ENCODE results near the gene RRP1B.
"Not testable (repeated sequence)": the region's sequence is repeated elsewhere in the genome, so short reads cannot be mapped to it uniquely, and the experiment has no call there.

RRP1B gene

GRCh38 chr21:43676391-43676790 lies 17.0 kb downstream of the RRP1B start:
- Histone ChIP-seq H3K9me3 (replicated peaks; ENCODE audit: insufficient read depth, low read length) (no peaks in the 10 kb centered on the region), H2AFZ (ENCODE audit: low read length) (no peak overlapping the region), H3K79me2 (ENCODE audit: low read length) (peaks cover 47% of the 10 kb centered on the region), H3K4me2 (ENCODE audit: low read depth, low read length) (no peak overlapping the region), H3K27me3 (replicated peaks; ENCODE audit: insufficient read depth, low read length) (no peaks in the 10 kb centered on the region), H4K20me1 (ENCODE audit: insufficient read depth, low read length) (peaks cover 5% of the 10 kb centered on the region; the same call in 1 of the 2 replicates), H3K4me3 (ENCODE audit: low read length) (no peak overlapping the region), H3K9ac (ENCODE audit: low read length) (no peak overlapping the region), H3K36me3 (replicated peaks; ENCODE audit: insufficient read depth, low read length) (peaks cover 20% of the 10 kb centered on the region; the same call in 1 of the 2 replicates), H3F3A (ENCODE audit: insufficient read depth, low read length) (no peaks in the 10 kb centered on the region), H3K27ac (ENCODE audit: low read length) (no peak overlapping the region), H3K4me1 (ENCODE audit: low read length) (no peaks in the 10 kb centered on the region), H3K9me2 (replicated peaks; ENCODE audit: insufficient read depth, low read length) (no peaks in the 10 kb centered on the region)
- DNase-seq, result no peak
- TF ChIP-seq CTCF (IDR thresholded peaks at IDR 0.05; ENCODE audit: low read length) (no peak), EZH2 (optimal IDR thresholded peaks at IDR 0.05; ENCODE audit: low read depth, low read length) (no peak), EZH2phosphoT487 (IDR thresholded peaks at IDR 0.05; ENCODE audit: low read length) (no peak)

- Histone ChIP-seq H3K9me3 (replicated peaks; ENCODE audit: insufficient read depth, low read length) (no peaks in the 10 kb centered on the region), H3K9ac (ENCODE audit: low read length) (no peak overlapping the region), H4K20me1 (ENCODE audit: insufficient read depth, low read length) (no peaks in the 10 kb centered on the region), H3K27me3 (replicated peaks; ENCODE audit: insufficient read depth, low read length) (no peaks in the 10 kb centered on the region), H3K4me2 (ENCODE audit: low read depth, low read length) (no peak overlapping the region), H3K4me3 (ENCODE audit: low read length) (no peak overlapping the region), H3K9me2 (replicated peaks; ENCODE audit: insufficient read depth, low read length) (no peaks in the 10 kb centered on the region), H3F3A (ENCODE audit: insufficient read depth, low read length) (no peaks in the 10 kb centered on the region), H2AFZ (ENCODE audit: low read length) (no peak overlapping the region), H3K79me2 (ENCODE audit: low read length) (peaks cover 36% of the 10 kb centered on the region), H3K27ac (ENCODE audit: low read length) (no peak overlapping the region), H3K4me1 (ENCODE audit: low read length) (no peaks in the 10 kb centered on the region), H3K36me3 (replicated peaks; ENCODE audit: insufficient read depth, low read length) (peaks cover 20% of the 10 kb centered on the region)
- TF ChIP-seq EZH2 (optimal IDR thresholded peaks at IDR 0.05; ENCODE audit: low read depth, low read length) (no peak), CTCF (IDR thresholded peaks at IDR 0.05; ENCODE audit: low read length) (no peak), EZH2phosphoT487 (IDR thresholded peaks at IDR 0.05; ENCODE audit: low read length) (no peak)
- no peak for DNase-seq
Measured at GRCh38 chr21:43679951-43680350, 20.6 kb downstream of the RRP1B start.

GRCh38 chr21:43680421-43680820 lies 21.1 kb downstream of the RRP1B start:
- H3K9me2 ChIP-seq (replicated peaks; ENCODE audit: insufficient read depth, low read length); H4K20me1 ChIP-seq (ENCODE audit: insufficient read depth, low read length); H3K4me1 ChIP-seq (ENCODE audit: low read length); H3K27ac ChIP-seq (ENCODE audit: low read length); H2AFZ ChIP-seq (ENCODE audit: low read length); H3K4me3 ChIP-seq (ENCODE audit: low read length); H3K27me3 ChIP-seq (replicated peaks; ENCODE audit: insufficient read depth, low read length); H3K9me3 ChIP-seq (replicated peaks; ENCODE audit: insufficient read depth, low read length); H3K4me2 ChIP-seq (ENCODE audit: low read depth, low read length); DNase-seq; H3F3A ChIP-seq (ENCODE audit: insufficient read depth, low read length); H3K9ac ChIP-seq (ENCODE audit: low read length): not testable (repeated sequence)
- peaks cover 17% of the 10 kb centered on the region for H3K36me3 ChIP-seq (replicated peaks; ENCODE audit: insufficient read depth, low read length)
- peaks cover 32% of the 10 kb centered on the region for H3K79me2 ChIP-seq (ENCODE audit: low read length)

- H3K79me2 ChIP-seq (ENCODE audit: low read length), result peaks cover 27% of the 10 kb centered on the region
- no peak for DNase-seq
- H3K4me2 ChIP-seq (ENCODE audit: low read depth, low read length), result no peak overlapping the region
- H3K27ac ChIP-seq (ENCODE audit: low read length), result no peak overlapping the region
- H3K9me3 ChIP-seq (replicated peaks; ENCODE audit: insufficient read depth, low read length), result no peaks in the 10 kb centered on the region
- no peak overlapping the region for H3K9ac ChIP-seq (ENCODE audit: low read length)
- no peaks in the 10 kb centered on the region for H4K20me1 ChIP-seq (ENCODE audit: insufficient read depth, low read length)
- no peaks in the 10 kb centered on the region for H3K4me1 ChIP-seq (ENCODE audit: low read length)
- peaks cover 22% of the 10 kb centered on the region for H3K36me3 ChIP-seq (replicated peaks; ENCODE audit: insufficient read depth, low read length)
- no peaks in the 10 kb centered on the region for H3K9me2 ChIP-seq (replicated peaks; ENCODE audit: insufficient read depth, low read length)
- no peaks in the 10 kb centered on the region for H3F3A ChIP-seq (ENCODE audit: insufficient read depth, low read length)
- H3K4me3 ChIP-seq (ENCODE audit: low read length), result no peak overlapping the region
- TF ChIP-seq CTCF (IDR thresholded peaks at IDR 0.05; ENCODE audit: low read length), result no peak
- TF ChIP-seq EZH2phosphoT487 (IDR thresholded peaks at IDR 0.05; ENCODE audit: low read length), result no peak
- no peak for TF ChIP-seq EZH2 (optimal IDR thresholded peaks at IDR 0.05; ENCODE audit: low read depth, low read length)
- no peak overlapping the region for H2AFZ ChIP-seq (ENCODE audit: low read length)
- H3K27me3 ChIP-seq (replicated peaks; ENCODE audit: insufficient read depth, low read length), result no peaks in the 10 kb centered on the region
Measured at GRCh38 chr21:43681650-43682049, 22.3 kb downstream of the RRP1B start.
